Astrocyte of the hippocampus (primary cell): ENCODE measurements around the gene RBM18.

Experiments
- DNase-seq: peaks from one replicate; pipeline ENCODE4 v3.0.0; 2011; ENCODE audit warnings: low read depth, low spot score

RBM18 gene

GRCh38 chr9:122204055-122204454 is 60.6 kb downstream of the RBM18 start:
- no peak for DNase-seq

- DNase-seq = no peak
These were observed 62.5 kb downstream of the RBM18 start for GRCh38 chr9:122202111-122202510.

GRCh38 chr9:122201641-122202040 is 63.0 kb downstream of the RBM18 start:
- peak; percentile 55 for DNase-seq

DNA sequence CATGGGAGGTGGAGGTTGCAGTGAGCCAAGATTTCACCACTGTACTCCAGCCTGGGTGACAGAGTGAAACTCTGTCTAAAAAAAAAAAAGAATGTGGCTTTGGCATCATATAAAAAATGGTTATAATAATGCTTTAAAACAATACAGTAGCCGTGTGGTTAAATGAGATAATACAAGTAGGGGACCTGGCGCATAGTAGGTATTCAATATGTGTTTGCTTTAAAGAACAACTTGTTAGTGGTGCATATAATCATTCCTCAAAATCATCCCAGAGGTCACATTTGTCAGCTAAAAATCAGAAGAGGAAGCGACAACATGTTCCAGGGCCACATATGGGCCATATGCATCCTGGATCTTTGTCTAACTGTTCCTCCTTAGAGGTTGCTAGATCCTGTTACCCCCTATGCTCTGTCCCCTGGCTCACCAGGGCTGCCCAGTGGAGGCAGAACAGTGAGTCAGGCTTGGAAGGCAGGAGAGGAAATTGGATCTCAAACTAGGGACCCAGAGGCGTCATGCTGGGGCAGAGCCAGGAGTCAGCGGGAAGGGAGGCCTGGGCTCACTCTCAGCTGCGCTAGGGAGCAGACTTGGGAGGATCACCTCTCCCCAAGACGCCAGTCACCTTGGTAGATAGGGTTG is 63.6 kb downstream of the RBM18 start:
- peak; percentile 54 for DNase-seq

DNA sequence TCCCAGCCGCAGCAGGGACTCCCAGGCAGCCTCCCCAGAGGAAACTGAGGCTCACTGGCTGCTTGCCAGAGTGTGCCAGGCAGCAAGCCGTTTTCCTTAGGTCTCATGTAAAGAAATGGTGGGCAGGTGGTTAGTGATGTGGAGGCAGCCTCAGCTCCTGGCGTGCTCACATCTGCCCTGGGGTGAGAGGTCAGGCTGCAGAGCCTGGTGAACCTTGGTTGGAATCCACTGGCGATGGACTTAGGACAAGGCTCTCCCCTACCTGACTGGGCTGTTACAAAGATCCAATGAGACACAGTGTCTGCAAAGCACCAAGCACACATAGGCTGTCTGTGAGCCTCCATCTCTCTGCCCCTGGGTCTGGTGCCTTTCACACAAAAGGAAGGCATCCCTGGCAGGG is 66.8 kb downstream of the RBM18 start:
- no peak for DNase-seq

- no peak for DNase-seq
These were observed 67.2 kb downstream of the RBM18 start for GRCh38 chr9:122197426-122197825.

GRCh38 chr9:122195875-122196274 is 68.8 kb downstream of the RBM18 start:
- DNase-seq = no peak

DNA sequence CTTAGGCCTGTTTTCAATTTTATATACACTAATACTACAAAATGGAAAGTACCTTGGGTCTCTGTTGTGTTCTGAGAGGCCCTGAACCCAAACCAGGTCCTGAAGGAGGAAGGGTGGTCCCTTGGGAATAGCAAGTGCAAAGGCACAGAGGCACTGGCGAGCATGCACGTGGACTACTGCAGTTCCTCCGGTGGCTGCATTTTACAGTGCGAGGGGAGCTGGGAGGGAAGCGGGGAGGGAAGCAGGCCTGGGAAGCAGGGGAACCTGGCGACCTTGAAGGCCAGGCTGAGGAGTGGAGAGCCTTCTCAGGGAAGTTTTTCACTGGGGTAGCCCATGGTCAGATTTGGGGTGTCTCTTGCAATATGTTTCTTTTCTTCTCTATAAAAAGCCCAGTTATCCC is 71.0 kb downstream of the RBM18 start:
- no peak for DNase-seq

DNA sequence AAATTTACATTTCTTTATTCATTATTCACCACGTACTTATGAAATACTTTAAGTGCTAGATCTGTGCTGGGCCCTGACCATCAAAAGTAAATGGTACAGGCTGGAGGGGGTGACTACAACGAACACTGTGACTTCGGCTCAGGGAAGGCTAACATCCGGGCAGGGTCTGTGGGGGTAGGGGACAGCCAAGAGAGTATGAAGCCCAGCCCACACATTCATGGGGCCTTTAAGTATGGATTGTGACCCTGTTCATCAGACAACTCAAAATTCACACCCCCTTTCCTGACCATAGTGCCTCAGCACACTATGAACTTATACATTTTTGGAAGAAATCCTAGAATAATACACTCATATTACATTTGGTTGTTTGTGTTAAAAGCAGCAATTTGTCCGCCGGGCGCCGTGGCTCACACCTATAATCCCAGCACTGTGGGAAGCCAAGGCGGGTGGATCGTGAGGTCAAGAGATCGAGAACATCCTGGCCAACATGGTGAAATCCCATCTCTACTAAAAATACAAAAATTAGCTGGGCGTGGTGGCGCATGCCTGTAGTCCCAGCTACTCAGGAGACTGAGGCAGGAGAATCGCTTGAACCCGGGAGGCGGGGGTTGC is 71.6 kb downstream of the RBM18 start:
- DNase-seq = no peak

DNA sequence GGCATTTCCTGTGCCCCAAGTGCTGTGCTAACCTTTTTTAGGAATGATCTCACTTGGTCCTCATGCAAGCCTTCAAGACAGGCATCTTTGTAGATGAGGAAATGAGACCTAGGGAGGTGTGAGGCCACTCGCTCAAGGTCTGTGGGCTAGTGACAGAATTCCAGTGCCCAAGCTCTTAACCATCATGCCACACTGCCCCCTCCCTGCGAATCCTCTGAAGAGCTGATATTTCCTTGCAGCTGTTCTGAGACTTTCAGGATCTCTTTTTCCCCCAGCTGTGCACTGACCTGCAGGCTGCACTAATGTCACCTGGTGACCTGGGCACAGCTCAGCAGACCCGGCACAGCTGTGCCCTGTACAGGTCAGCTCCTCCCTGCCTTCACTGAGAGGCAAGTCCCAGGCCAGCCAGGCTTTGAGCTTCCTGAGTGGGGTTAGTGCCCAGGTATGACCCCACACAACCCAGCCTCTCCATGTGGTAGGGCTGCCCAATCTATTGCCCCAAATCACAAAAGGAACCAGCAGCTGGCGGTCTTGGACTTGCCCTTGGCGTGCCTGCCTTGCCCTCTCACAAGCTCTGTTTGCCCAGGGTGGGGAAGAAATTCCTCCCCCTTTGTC is 72.3 kb downstream of the RBM18 start:
- DNase-seq = no peak

GRCh38 chr9:122191584-122191983 is 73.1 kb downstream of the RBM18 start:
- DNase-seq = no peak

DNA sequence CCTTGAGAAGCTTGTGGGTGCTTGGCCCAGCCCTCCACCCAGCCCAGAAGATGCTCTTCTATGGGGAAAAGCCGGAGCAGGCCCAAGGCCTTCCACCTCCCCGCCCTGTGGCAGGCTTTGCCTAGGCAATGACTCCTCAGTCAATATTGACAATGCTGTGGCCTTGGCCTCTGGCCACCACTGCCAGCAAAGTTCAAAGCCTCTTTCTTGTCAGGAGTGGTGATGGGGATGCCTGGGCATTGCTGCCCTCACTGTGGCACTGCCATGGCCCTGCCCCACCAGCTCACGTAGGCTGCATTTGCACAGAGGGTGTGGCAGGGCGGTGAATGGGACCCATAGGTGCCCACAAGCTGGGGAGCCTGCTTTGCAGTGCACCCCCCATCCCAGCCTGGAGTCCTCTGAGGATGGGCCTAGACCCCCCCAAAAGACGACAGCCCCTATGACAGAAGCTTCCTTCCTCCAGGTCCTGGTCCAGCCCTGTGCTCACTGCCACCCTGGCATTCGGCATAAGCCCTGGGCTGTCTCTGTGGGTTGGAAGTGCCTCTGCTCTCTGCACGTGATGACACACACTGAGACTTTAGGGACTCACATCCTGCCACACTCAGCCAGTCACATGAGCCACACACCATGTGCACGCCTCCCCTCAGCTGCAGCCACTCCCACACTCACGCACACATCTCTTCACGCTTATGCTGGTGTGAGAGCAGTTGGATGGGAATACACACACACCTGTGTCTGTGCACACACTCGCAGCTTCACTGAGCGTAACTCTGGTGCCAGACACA is 73.9 kb downstream of the RBM18 start:
- no peak for DNase-seq

- no peak for DNase-seq
These were observed 76.3 kb downstream of the RBM18 start for GRCh38 chr9:122188369-122188768.
